HCT116 (cell line): ENCODE measurements around the gene SF1. TPM values are rescaled to one million over a fixed set of nuclear protein-coding genes. Genes with fewer than 3 reads are reported as not detected.

Experiments used
- ATAC-seq: fragments of 200-7000 bp; cut with Tn5 transposase; 2 replicates; pipeline ENCODE4 v1.9.1; 2020; ENCODE audit warnings: mild to moderate bottlenecking, moderate library complexity
- BruUV-seq: library from RNA; stranded (reverse); fragments of 400-500 nt; replicated peaks from 2 replicates; lab custom pipeline; 2021; lab: Mats Ljungman, UMichigan
- CTCF ChIA-PET: fragments of 300-600 bp; sonication (Branson Sonifier 250); formaldehyde crosslinking; loops from one replicate; lab custom pipeline; 2021; ENCODE audit warnings: antibody characterized with exemption; lab: Charles Lee
- POLR2A ChIA-PET: fragments of 300-600, 350-600 bp; sonication (Branson Sonifier 250); formaldehyde crosslinking; loops from one replicate; lab custom pipeline; 2021; ENCODE audit warnings: antibody characterized with exemption; lab: Charles Lee
- RAD21 ChIA-PET, 2 experiments: fragments of 300-600 bp; sonication (Branson Sonifier 250); formaldehyde crosslinking; loops; one replicate each; lab custom pipeline; 2023; ENCODE audit warnings: low total read pairs in 2 of 2; ENCODE audit not compliant: uncharacterized antibody in 2 of 2, unreplicated experiment in 2 of 2, low non-redundant PET in 1 of 2; lab: Charles Lee
- DNase-seq: peaks from one replicate; pipeline ENCODE4 v3.0.0-alpha.2; 2010; ENCODE audit warnings: low read depth, low spot score
- H2AFZ ChIP-seq: fragments of 200-600 bp; shearing (Covaris generic), sonication (generic); 2 replicates; pipeline ENCODE4 v1.6.1; 2017; ENCODE audit warnings: low read depth, mixed run types, mixed read lengths, antibody characterized with exemption, low read length; ENCODE audit not compliant: poor library complexity, severe bottlenecking
- H3K27ac ChIP-seq: 2 replicates; pipeline ENCODE4 v1.5.1; 2012; ENCODE audit warnings: low read depth, low read length
- H3K27me3 ChIP-seq: fragments of 200-600 bp; sonication (generic); 2 replicates; pipeline ENCODE4 v1.6.1; 2016; ENCODE audit warnings: mixed run types, low read length, mixed read lengths; ENCODE audit not compliant: insufficient read depth
- H3K36me3 ChIP-seq, 2 experiments: fragments of 200-500 bp in 1 of 2; fragments of 200-600 bp in 1 of 2; sonication (Bioruptor generic) in 1 of 2; sonication (generic) in 1 of 2; 2 replicates each; pipeline versions ENCODE4 v1.5.1 to v1.6.1; 2014 to 2016; ENCODE audit warnings: low read length in 2 of 2, inconsistent platforms in 1 of 2, mixed read lengths in 1 of 2, mixed run types in 1 of 2; ENCODE audit not compliant: insufficient read depth in 2 of 2, control insufficient read depth in 1 of 2
- H3K4me1 ChIP-seq, 2 experiments: fragments of 200-600 bp in 1 of 2; sonication (generic) in 1 of 2; 2 replicates each; pipeline versions ENCODE4 v1.5.1 to v1.6.1; 2012 to 2017; ENCODE audit warnings: low read length in 2 of 2, inconsistent platforms in 1 of 2, mild to moderate bottlenecking in 1 of 2, mixed read lengths in 1 of 2, mixed run types in 1 of 2, moderate library complexity in 1 of 2; ENCODE audit not compliant: insufficient read depth in 2 of 2, control insufficient read depth in 1 of 2
- H3K4me2 ChIP-seq: fragments of 200-600 bp; sonication (generic); 2 replicates; pipeline ENCODE4 v1.6.1; 2017; ENCODE audit warnings: mixed run types, low read length, mixed read lengths
- H3K4me3 ChIP-seq, 2 experiments: fragments of 200-600 bp in 1 of 2; sonication (generic) in 1 of 2; replicated peaks in 1 of 2; 2 replicates each; pipeline ENCODE4 v1.5.1; 2011 to 2016; ENCODE audit warnings: low read length in 2 of 2, control low read depth in 1 of 2, low read depth in 1 of 2, mild to moderate bottlenecking in 1 of 2, mixed read lengths in 1 of 2, mixed run types in 1 of 2
- H3K79me2 ChIP-seq: fragments of 200-600 bp; sonication (generic); 2 replicates; pipeline ENCODE4 v1.6.1; 2017; ENCODE audit warnings: mild to moderate bottlenecking, mixed run types, low read length, moderate library complexity, mixed read lengths; ENCODE audit not compliant: insufficient read depth
- H3K9ac ChIP-seq: fragments of 200-600 bp; sonication (generic); 2 replicates; pipeline ENCODE4 v1.6.1; 2016; ENCODE audit warnings: low read length, mixed read lengths
- H3K9me2 ChIP-seq: fragments of 200-600 bp; sonication (generic), shearing (Covaris generic); 2 replicates; pipeline ENCODE4 v1.6.1; 2017; ENCODE audit warnings: mixed run types, mild to moderate bottlenecking, moderate library complexity; ENCODE audit not compliant: insufficient read depth
- H3K9me3 ChIP-seq, 2 experiments: fragments of 200-500 bp in 1 of 2; fragments of 200-600 bp in 1 of 2; sonication (Bioruptor generic) in 1 of 2; sonication (generic) in 1 of 2; 2 replicates each; pipeline ENCODE4 v1.6.1; 2014 to 2017; ENCODE audit warnings: low read length in 2 of 2, mixed read lengths in 2 of 2, inconsistent platforms in 1 of 2, low read depth in 1 of 2, mild to moderate bottlenecking in 1 of 2, mixed run types in 1 of 2, moderate library complexity in 1 of 2; ENCODE audit not compliant: control insufficient read depth in 1 of 2, insufficient read depth in 1 of 2
- H4K20me1 ChIP-seq: fragments of 200-600 bp; sonication (generic), shearing (Covaris generic); 2 replicates; pipeline ENCODE4 v1.6.1; 2017; ENCODE audit warnings: mixed run types, mild to moderate bottlenecking, moderate library complexity; ENCODE audit not compliant: insufficient read depth
- CBX3 ChIP-seq: IDR thresholded peaks from 2 replicates; pipeline ENCODE4 v1.6.1; 2012; ENCODE audit warnings: low read depth
- CEBPB ChIP-seq: IDR thresholded peaks from 2 replicates; pipeline ENCODE4 v1.6.1; 2012; ENCODE audit warnings: low read depth
- EGR1 ChIP-seq: IDR thresholded peaks from 2 replicates; pipeline ENCODE4 v1.6.1; 2012; ENCODE audit warnings: low read depth
- ELF1 ChIP-seq: IDR thresholded peaks from 2 replicates; pipeline ENCODE4 v1.6.1; 2012; ENCODE audit warnings: low read depth, borderline replicate concordance
- EZH2 ChIP-seq: fragments of 200-600 bp; sonication (generic); IDR thresholded peaks from 2 replicates; pipeline ENCODE4 v1.6.1; 2017; ENCODE audit warnings: antibody characterized with exemption, mixed run types
- EZH2phosphoT487 ChIP-seq: fragments of 200-600 bp; IDR thresholded peaks from 2 replicates; pipeline ENCODE4 v1.6.1; 2018; ENCODE audit warnings: antibody characterized with exemption, borderline replicate concordance
- FOSL1 ChIP-seq: IDR thresholded peaks from 2 replicates; pipeline ENCODE4 v1.6.1; 2012; ENCODE audit warnings: low read depth
- JUND ChIP-seq: IDR thresholded peaks from 2 replicates; pipeline ENCODE4 v1.6.1; 2012
- MAX ChIP-seq: IDR thresholded peaks from 2 replicates; pipeline ENCODE4 v1.6.1; 2012
- POLR2A ChIP-seq: IDR thresholded peaks from 2 replicates; pipeline ENCODE4 v1.7.0; 2011; ENCODE audit warnings: borderline replicate concordance; ENCODE audit not compliant: insufficient read depth, insufficient read length; ENCODE audit errors: extremely low read depth
- POLR2AphosphoS5 ChIP-seq: IDR thresholded peaks from 2 replicates; pipeline ENCODE4 v1.6.1; 2011; ENCODE audit warnings: mild to moderate bottlenecking, low read depth, low read length, moderate library complexity
- RAD21 ChIP-seq: IDR thresholded peaks from 2 replicates; pipeline ENCODE4 v1.6.1; 2012; ENCODE audit warnings: low read depth, mild to moderate bottlenecking
- SP1 ChIP-seq: IDR thresholded peaks from 2 replicates; pipeline ENCODE4 v1.6.1; 2012; ENCODE audit warnings: low read depth
- SRF ChIP-seq: IDR thresholded peaks from 2 replicates; pipeline ENCODE4 v1.6.1; 2012; ENCODE audit warnings: low read depth
- YY1 ChIP-seq: IDR thresholded peaks from 2 replicates; pipeline ENCODE4 v1.6.1; 2011; ENCODE audit warnings: low read length, low read depth, moderate library complexity, mild to moderate bottlenecking; ENCODE audit not compliant: insufficient replicate concordance; ENCODE audit errors: extremely low read depth
- ZFX ChIP-seq: fragments of 450-650 bp; IDR thresholded peaks from 2 replicates; pipeline ENCODE4 v1.6.1; 2017
- ZNF274 ChIP-seq: fragments of 200-500 bp; sonication (Bioruptor generic); IDR thresholded peaks from 2 replicates; pipeline ENCODE4 v1.6.1; 2014; ENCODE audit warnings: mild to moderate bottlenecking, low read depth, low read length, inconsistent platforms
- intact Hi-C: fragments of 100-400 bp; cut with micrococcal nuclease; formaldehyde crosslinking; loops from 2 replicates; pipeline ENCODE4 v1.10.0; 2022
- total RNA-seq: library from RNA; stranded (reverse); gene quantifications from one replicate; pipeline ENCODE4 v1.2.1, GENCODE V29; 2021; ENCODE audit not compliant: unreplicated experiment
- TF ChIP-seq, protein P1 (sequence below): IDR thresholded peaks from 2 replicates; pipeline ENCODE4 v1.6.1; 2011; ENCODE audit warnings: mild to moderate bottlenecking, low read length, moderate library complexity; ENCODE audit not compliant: insufficient replicate concordance; ENCODE audit errors: extremely low read depth
- TF ChIP-seq, protein P2 (sequence below), 3 experiments: fragments of 200-600 bp in 1 of 3; sonication (generic) in 1 of 3; IDR thresholded peaks in 2 of 3; conservative IDR thresholded peaks in 1 of 3; 2 replicates each; pipeline ENCODE4 v1.5.1; 2012 to 2017; ENCODE audit warnings: low read depth in 2 of 3, low read length in 2 of 3, antibody characterized with exemption in 1 of 3, borderline replicate concordance in 1 of 3, control low read depth in 1 of 3, mild to moderate bottlenecking in 1 of 3, mixed read lengths in 1 of 3, mixed run types in 1 of 3, moderate library complexity in 1 of 3; ENCODE audit not compliant: insufficient read depth in 1 of 3
- TF ChIP-seq, protein P3 (sequence below): IDR thresholded peaks from 2 replicates; pipeline ENCODE4 v1.6.1; 2012

SF1 gene
- total RNA-seq, 1 experiment from 2014 or later: 403 TPM

GRCh38 chr11:64718084-64718779, 60.1 kb downstream of the SF1 start:
- no peak overlapping the region for H3K9ac ChIP-seq
- H3K4me1 ChIP-seq: peaks cover 0 to 2% of the 10 kb centered on the region in 2 experiments; a peak in 1 of 4 replicates
- intact Hi-C loops: loop anchor here (10.0 kb wide), 1 partner anchor 1213 kb away; the partner anchor contains the start of gene LGALS12
- H3K9me2 ChIP-seq: no peaks in the 10 kb centered on the region
- no peaks in the 10 kb centered on the region for H4K20me1 ChIP-seq
- TF ChIP-seq SP1 (no peak), POLR2A (no peak), SRF (no peak), ELF1 (no peak), JUND (no peak), CBX3 (no peak), ZFX (no peak), CEBPB (no peak), EGR1 (no peak), EZH2 (no peak), FOSL1 (no peak), YY1 (no peak), EZH2phosphoT487 (no peak), RAD21 (no peak), ZNF274 (no peak), POLR2AphosphoS5 (no peak), MAX (no peak)
- TF ChIP-seq, protein P1, sequence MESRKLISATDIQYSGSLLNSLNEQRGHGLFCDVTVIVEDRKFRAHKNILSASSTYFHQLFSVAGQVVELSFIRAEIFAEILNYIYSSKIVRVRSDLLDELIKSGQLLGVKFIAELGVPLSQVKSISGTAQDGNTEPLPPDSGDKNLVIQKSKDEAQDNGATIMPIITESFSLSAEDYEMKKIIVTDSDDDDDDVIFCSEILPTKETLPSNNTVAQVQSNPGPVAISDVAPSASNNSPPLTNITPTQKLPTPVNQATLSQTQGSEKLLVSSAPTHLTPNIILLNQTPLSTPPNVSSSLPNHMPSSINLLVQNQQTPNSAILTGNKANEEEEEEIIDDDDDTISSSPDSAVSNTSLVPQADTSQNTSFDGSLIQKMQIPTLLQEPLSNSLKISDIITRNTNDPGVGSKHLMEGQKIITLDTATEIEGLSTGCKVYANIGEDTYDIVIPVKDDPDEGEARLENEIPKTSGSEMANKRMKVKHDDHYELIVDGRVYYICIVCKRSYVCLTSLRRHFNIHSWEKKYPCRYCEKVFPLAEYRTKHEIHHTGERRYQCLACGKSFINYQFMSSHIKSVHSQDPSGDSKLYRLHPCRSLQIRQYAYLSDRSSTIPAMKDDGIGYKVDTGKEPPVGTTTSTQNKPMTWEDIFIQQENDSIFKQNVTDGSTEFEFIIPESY: no peak
- TF ChIP-seq, protein P2, sequence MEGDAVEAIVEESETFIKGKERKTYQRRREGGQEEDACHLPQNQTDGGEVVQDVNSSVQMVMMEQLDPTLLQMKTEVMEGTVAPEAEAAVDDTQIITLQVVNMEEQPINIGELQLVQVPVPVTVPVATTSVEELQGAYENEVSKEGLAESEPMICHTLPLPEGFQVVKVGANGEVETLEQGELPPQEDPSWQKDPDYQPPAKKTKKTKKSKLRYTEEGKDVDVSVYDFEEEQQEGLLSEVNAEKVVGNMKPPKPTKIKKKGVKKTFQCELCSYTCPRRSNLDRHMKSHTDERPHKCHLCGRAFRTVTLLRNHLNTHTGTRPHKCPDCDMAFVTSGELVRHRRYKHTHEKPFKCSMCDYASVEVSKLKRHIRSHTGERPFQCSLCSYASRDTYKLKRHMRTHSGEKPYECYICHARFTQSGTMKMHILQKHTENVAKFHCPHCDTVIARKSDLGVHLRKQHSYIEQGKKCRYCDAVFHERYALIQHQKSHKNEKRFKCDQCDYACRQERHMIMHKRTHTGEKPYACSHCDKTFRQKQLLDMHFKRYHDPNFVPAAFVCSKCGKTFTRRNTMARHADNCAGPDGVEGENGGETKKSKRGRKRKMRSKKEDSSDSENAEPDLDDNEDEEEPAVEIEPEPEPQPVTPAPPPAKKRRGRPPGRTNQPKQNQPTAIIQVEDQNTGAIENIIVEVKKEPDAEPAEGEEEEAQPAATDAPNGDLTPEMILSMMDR (IDR thresholded peaks at IDR 0.05 in 2 of 3, conservative IDR thresholded peaks at IDR 0.05 in 1 of 3; ENCODE audit: borderline replicate concordance in 1 of 3, insufficient read depth in 1 of 3, low read depth in 2 of 3, low read length in 2 of 3): no peak
- TF ChIP-seq, protein P3, sequence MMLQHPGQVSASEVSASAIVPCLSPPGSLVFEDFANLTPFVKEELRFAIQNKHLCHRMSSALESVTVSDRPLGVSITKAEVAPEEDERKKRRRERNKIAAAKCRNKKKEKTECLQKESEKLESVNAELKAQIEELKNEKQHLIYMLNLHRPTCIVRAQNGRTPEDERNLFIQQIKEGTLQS: no peak
- TF ChIP-seq, all 23 proteins: peak for 0
- DNase-seq (no peak), ATAC-seq (no peak)
- ChIA-PET POLR2A (no interaction called here), CTCF (interaction anchor here (0.6 to 2.1 kb wide), 3 partner anchors 14 to 417 kb away, joined by 3 to 6 read pairs (median 5); no protein-coding TSS in a partner anchor), RAD21 (no interaction called here)
- Histone ChIP-seq H3K9me3 (no peaks in the 10 kb centered on the region), H3K4me2 (no peak overlapping the region), H3K79me2 (no peaks in the 10 kb centered on the region), H3K27me3 (peaks cover 11% of the 10 kb centered on the region; the same call in 1 of the 2 replicates), H3K4me3 (no peak overlapping the region), H2AFZ (no peak overlapping the region), H3K27ac (no peak overlapping the region), H3K36me3 (no peaks in the 10 kb centered on the region)
- no TSS peak for BruUV-seq
